HCT116 (cell line): Measurements from ENCODE around the gene VWA3B. TPM values are rescaled to one million over a fixed set of nuclear protein-coding genes. Genes with fewer than 3 reads are reported as not detected.

Source experiments
- ATAC-seq: fragments of 200-7000 bp; cut with Tn5 transposase; 2 replicates; pipeline ENCODE4 v1.9.1; 2020; ENCODE audit warnings: mild to moderate bottlenecking, moderate library complexity
- BruUV-seq: library from RNA; stranded (reverse); fragments of 400-500 nt; replicated peaks from 2 replicates; lab custom pipeline; 2021; lab: Mats Ljungman, UMichigan
- CTCF ChIA-PET: fragments of 300-600 bp; sonication (Branson Sonifier 250); formaldehyde crosslinking; loops from one replicate; lab custom pipeline; 2021; ENCODE audit warnings: antibody characterized with exemption; lab: Charles Lee
- POLR2A ChIA-PET: fragments of 300-600, 350-600 bp; sonication (Branson Sonifier 250); formaldehyde crosslinking; loops from one replicate; lab custom pipeline; 2021; ENCODE audit warnings: antibody characterized with exemption; lab: Charles Lee
- RAD21 ChIA-PET, 2 experiments: fragments of 300-600 bp; sonication (Branson Sonifier 250); formaldehyde crosslinking; loops; one replicate each; lab custom pipeline; 2023; ENCODE audit warnings: low total read pairs in 2 of 2; ENCODE audit not compliant: uncharacterized antibody in 2 of 2, unreplicated experiment in 2 of 2, low non-redundant PET in 1 of 2; lab: Charles Lee
- DNase-seq: peaks from one replicate; pipeline ENCODE4 v3.0.0-alpha.2; 2010; ENCODE audit warnings: low read depth, low spot score
- H2AFZ ChIP-seq: fragments of 200-600 bp; shearing (Covaris generic), sonication (generic); 2 replicates; pipeline ENCODE4 v1.6.1; 2017; ENCODE audit warnings: low read depth, mixed run types, mixed read lengths, antibody characterized with exemption, low read length; ENCODE audit not compliant: poor library complexity, severe bottlenecking
- H3K27ac ChIP-seq: 2 replicates; pipeline ENCODE4 v1.5.1; 2012; ENCODE audit warnings: low read depth, low read length
- H3K27me3 ChIP-seq: fragments of 200-600 bp; sonication (generic); 2 replicates; pipeline ENCODE4 v1.6.1; 2016; ENCODE audit warnings: mixed run types, low read length, mixed read lengths; ENCODE audit not compliant: insufficient read depth
- H3K36me3 ChIP-seq, 2 experiments: fragments of 200-500 bp in 1 of 2; fragments of 200-600 bp in 1 of 2; sonication (Bioruptor generic) in 1 of 2; sonication (generic) in 1 of 2; 2 replicates each; pipeline versions ENCODE4 v1.5.1 to v1.6.1; 2014 to 2016; ENCODE audit warnings: low read length in 2 of 2, inconsistent platforms in 1 of 2, mixed read lengths in 1 of 2, mixed run types in 1 of 2; ENCODE audit not compliant: insufficient read depth in 2 of 2, control insufficient read depth in 1 of 2
- H3K4me1 ChIP-seq, 2 experiments: fragments of 200-600 bp in 1 of 2; sonication (generic) in 1 of 2; 2 replicates each; pipeline versions ENCODE4 v1.5.1 to v1.6.1; 2012 to 2017; ENCODE audit warnings: low read length in 2 of 2, inconsistent platforms in 1 of 2, mild to moderate bottlenecking in 1 of 2, mixed read lengths in 1 of 2, mixed run types in 1 of 2, moderate library complexity in 1 of 2; ENCODE audit not compliant: insufficient read depth in 2 of 2, control insufficient read depth in 1 of 2
- H3K4me2 ChIP-seq: fragments of 200-600 bp; sonication (generic); 2 replicates; pipeline ENCODE4 v1.6.1; 2017; ENCODE audit warnings: mixed run types, low read length, mixed read lengths
- H3K4me3 ChIP-seq, 2 experiments: fragments of 200-600 bp in 1 of 2; sonication (generic) in 1 of 2; replicated peaks in 1 of 2; 2 replicates each; pipeline ENCODE4 v1.5.1; 2011 to 2016; ENCODE audit warnings: low read length in 2 of 2, control low read depth in 1 of 2, low read depth in 1 of 2, mild to moderate bottlenecking in 1 of 2, mixed read lengths in 1 of 2, mixed run types in 1 of 2
- H3K79me2 ChIP-seq: fragments of 200-600 bp; sonication (generic); 2 replicates; pipeline ENCODE4 v1.6.1; 2017; ENCODE audit warnings: mild to moderate bottlenecking, mixed run types, low read length, moderate library complexity, mixed read lengths; ENCODE audit not compliant: insufficient read depth
- H3K9ac ChIP-seq: fragments of 200-600 bp; sonication (generic); 2 replicates; pipeline ENCODE4 v1.6.1; 2016; ENCODE audit warnings: low read length, mixed read lengths
- H3K9me2 ChIP-seq: fragments of 200-600 bp; sonication (generic), shearing (Covaris generic); 2 replicates; pipeline ENCODE4 v1.6.1; 2017; ENCODE audit warnings: mixed run types, mild to moderate bottlenecking, moderate library complexity; ENCODE audit not compliant: insufficient read depth
- H3K9me3 ChIP-seq, 2 experiments: fragments of 200-500 bp in 1 of 2; fragments of 200-600 bp in 1 of 2; sonication (Bioruptor generic) in 1 of 2; sonication (generic) in 1 of 2; 2 replicates each; pipeline ENCODE4 v1.6.1; 2014 to 2017; ENCODE audit warnings: low read length in 2 of 2, mixed read lengths in 2 of 2, inconsistent platforms in 1 of 2, low read depth in 1 of 2, mild to moderate bottlenecking in 1 of 2, mixed run types in 1 of 2, moderate library complexity in 1 of 2; ENCODE audit not compliant: control insufficient read depth in 1 of 2, insufficient read depth in 1 of 2
- H4K20me1 ChIP-seq: fragments of 200-600 bp; sonication (generic), shearing (Covaris generic); 2 replicates; pipeline ENCODE4 v1.6.1; 2017; ENCODE audit warnings: mixed run types, mild to moderate bottlenecking, moderate library complexity; ENCODE audit not compliant: insufficient read depth
- CBX3 ChIP-seq: IDR thresholded peaks from 2 replicates; pipeline ENCODE4 v1.6.1; 2012; ENCODE audit warnings: low read depth
- CEBPB ChIP-seq: IDR thresholded peaks from 2 replicates; pipeline ENCODE4 v1.6.1; 2012; ENCODE audit warnings: low read depth
- CTCF ChIP-seq, 3 experiments: fragments of 200-600 bp in 1 of 3; sonication (generic) in 1 of 3; IDR thresholded peaks in 2 of 3; conservative IDR thresholded peaks in 1 of 3; 2 replicates each; pipeline ENCODE4 v1.5.1; 2012 to 2017; ENCODE audit warnings: low read depth in 2 of 3, low read length in 2 of 3, antibody characterized with exemption in 1 of 3, borderline replicate concordance in 1 of 3, control low read depth in 1 of 3, mild to moderate bottlenecking in 1 of 3, mixed read lengths in 1 of 3, mixed run types in 1 of 3, moderate library complexity in 1 of 3; ENCODE audit not compliant: insufficient read depth in 1 of 3
- EZH2 ChIP-seq: fragments of 200-600 bp; sonication (generic); IDR thresholded peaks from 2 replicates; pipeline ENCODE4 v1.6.1; 2017; ENCODE audit warnings: antibody characterized with exemption, mixed run types
- EZH2phosphoT487 ChIP-seq: fragments of 200-600 bp; IDR thresholded peaks from 2 replicates; pipeline ENCODE4 v1.6.1; 2018; ENCODE audit warnings: antibody characterized with exemption, borderline replicate concordance
- FOSL1 ChIP-seq: IDR thresholded peaks from 2 replicates; pipeline ENCODE4 v1.6.1; 2012; ENCODE audit warnings: low read depth
- JUND ChIP-seq: IDR thresholded peaks from 2 replicates; pipeline ENCODE4 v1.6.1; 2012
- POLR2AphosphoS5 ChIP-seq: IDR thresholded peaks from 2 replicates; pipeline ENCODE4 v1.6.1; 2011; ENCODE audit warnings: mild to moderate bottlenecking, low read depth, low read length, moderate library complexity
- RAD21 ChIP-seq: IDR thresholded peaks from 2 replicates; pipeline ENCODE4 v1.6.1; 2012; ENCODE audit warnings: low read depth, mild to moderate bottlenecking
- REST ChIP-seq: IDR thresholded peaks from 2 replicates; pipeline ENCODE4 v1.6.1; 2012; ENCODE audit warnings: low read depth
- SIN3A ChIP-seq: IDR thresholded peaks from 2 replicates; pipeline ENCODE4 v1.6.1; 2012; ENCODE audit warnings: low read depth
- SP1 ChIP-seq: IDR thresholded peaks from 2 replicates; pipeline ENCODE4 v1.6.1; 2012; ENCODE audit warnings: low read depth
- SRF ChIP-seq: IDR thresholded peaks from 2 replicates; pipeline ENCODE4 v1.6.1; 2012; ENCODE audit warnings: low read depth
- TCF7L2 ChIP-seq: IDR thresholded peaks from 2 replicates; pipeline ENCODE4 v1.7.0; 2011; ENCODE audit warnings: borderline replicate concordance, inconsistent platforms; ENCODE audit not compliant: insufficient read depth, insufficient read length; ENCODE audit errors: extremely low read depth
- ZBTB33 ChIP-seq: IDR thresholded peaks from 2 replicates; pipeline ENCODE4 v1.6.1; 2011; ENCODE audit warnings: mild to moderate bottlenecking, low read length, moderate library complexity; ENCODE audit not compliant: insufficient replicate concordance; ENCODE audit errors: extremely low read depth
- ZNF274 ChIP-seq: fragments of 200-500 bp; sonication (Bioruptor generic); IDR thresholded peaks from 2 replicates; pipeline ENCODE4 v1.6.1; 2014; ENCODE audit warnings: mild to moderate bottlenecking, low read depth, low read length, inconsistent platforms
- intact Hi-C: fragments of 100-400 bp; cut with micrococcal nuclease; formaldehyde crosslinking; loops from 2 replicates; pipeline ENCODE4 v1.10.0; 2022
- total RNA-seq: library from RNA; stranded (reverse); gene quantifications from one replicate; pipeline ENCODE4 v1.2.1, GENCODE V29; 2021; ENCODE audit not compliant: unreplicated experiment

VWA3B gene
- total RNA-seq, 1 experiment from 2014 or later = 0.47 TPM

GRCh38 chr2:98308068-98308467 lies 221.1 kb downstream of the VWA3B start:
- Histone ChIP-seq H3K4me2 (no peak overlapping the region), H3K4me1 (no peaks in the 10 kb centered on the region), H3K79me2 (no peaks in the 10 kb centered on the region), H2AFZ (no peak overlapping the region), H3K27ac (no peak overlapping the region), H3K27me3 (no peaks in the 10 kb centered on the region), H3K9ac (no peak overlapping the region), H3K4me3 (no peak overlapping the region), H4K20me1 (no peaks in the 10 kb centered on the region), H3K9me3 (no peaks in the 10 kb centered on the region), H3K36me3 (no peaks in the 10 kb centered on the region), H3K9me2 (no peaks in the 10 kb centered on the region)
- no peak for TF ChIP-seq SRF
- no peak for TF ChIP-seq REST
- no peak for TF ChIP-seq JUND
- no peak for TF ChIP-seq POLR2AphosphoS5
- no peak for TF ChIP-seq FOSL1
- TF ChIP-seq SIN3A = no peak
- no peak for TF ChIP-seq RAD21
- TF ChIP-seq ZBTB33 = no peak
- TF ChIP-seq EZH2phosphoT487 = no peak
- no peak for TF ChIP-seq EZH2
- TF ChIP-seq ZNF274 = no peak
- no peak for TF ChIP-seq CBX3
- no peak for TF ChIP-seq CEBPB
- TF ChIP-seq SP1 = no peak
- no peak for TF ChIP-seq CTCF (IDR thresholded peaks at IDR 0.05 in 2 of 3, conservative IDR thresholded peaks at IDR 0.05 in 1 of 3; ENCODE audit: borderline replicate concordance in 1 of 3, insufficient read depth in 1 of 3, low read depth in 2 of 3, low read length in 2 of 3)
- TF ChIP-seq TCF7L2 = no peak
- POLR2A ChIA-PET = no interaction called here
- BruUV-seq = no TSS peak
- ATAC-seq (no peak), DNase-seq (no peak)
- CTCF ChIA-PET = no interaction called here
- RAD21 ChIA-PET = no interaction called here
- intact Hi-C loops = no loop called here
